HG03565 (cell line): ENCODE data around the gene TCEANC.
A peak's percentile ranks its signal among the peaks of the same experiment; 100 is the strongest.
"Not testable (repeated sequence)": the region's sequence is repeated elsewhere in the genome, so short reads cannot be mapped to it uniquely, and the experiment has no call there.

Experiments used
- ATAC-seq: cut with Tn5 transposase; IDR thresholded peaks from one replicate; pipeline ENCODE4 v1.9.1; 2021; ENCODE audit warnings: mild to moderate bottlenecking, moderate library complexity; ENCODE audit not compliant: unreplicated experiment

The TCEANC gene, protein sequence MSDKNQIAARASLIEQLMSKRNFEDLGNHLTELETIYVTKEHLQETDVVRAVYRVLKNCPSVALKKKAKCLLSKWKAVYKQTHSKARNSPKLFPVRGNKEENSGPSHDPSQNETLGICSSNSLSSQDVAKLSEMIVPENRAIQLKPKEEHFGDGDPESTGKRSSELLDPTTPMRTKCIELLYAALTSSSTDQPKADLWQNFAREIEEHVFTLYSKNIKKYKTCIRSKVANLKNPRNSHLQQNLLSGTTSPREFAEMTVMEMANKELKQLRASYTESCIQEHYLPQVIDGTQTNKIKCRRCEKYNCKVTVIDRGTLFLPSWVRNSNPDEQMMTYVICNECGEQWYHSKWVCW

DNA sequence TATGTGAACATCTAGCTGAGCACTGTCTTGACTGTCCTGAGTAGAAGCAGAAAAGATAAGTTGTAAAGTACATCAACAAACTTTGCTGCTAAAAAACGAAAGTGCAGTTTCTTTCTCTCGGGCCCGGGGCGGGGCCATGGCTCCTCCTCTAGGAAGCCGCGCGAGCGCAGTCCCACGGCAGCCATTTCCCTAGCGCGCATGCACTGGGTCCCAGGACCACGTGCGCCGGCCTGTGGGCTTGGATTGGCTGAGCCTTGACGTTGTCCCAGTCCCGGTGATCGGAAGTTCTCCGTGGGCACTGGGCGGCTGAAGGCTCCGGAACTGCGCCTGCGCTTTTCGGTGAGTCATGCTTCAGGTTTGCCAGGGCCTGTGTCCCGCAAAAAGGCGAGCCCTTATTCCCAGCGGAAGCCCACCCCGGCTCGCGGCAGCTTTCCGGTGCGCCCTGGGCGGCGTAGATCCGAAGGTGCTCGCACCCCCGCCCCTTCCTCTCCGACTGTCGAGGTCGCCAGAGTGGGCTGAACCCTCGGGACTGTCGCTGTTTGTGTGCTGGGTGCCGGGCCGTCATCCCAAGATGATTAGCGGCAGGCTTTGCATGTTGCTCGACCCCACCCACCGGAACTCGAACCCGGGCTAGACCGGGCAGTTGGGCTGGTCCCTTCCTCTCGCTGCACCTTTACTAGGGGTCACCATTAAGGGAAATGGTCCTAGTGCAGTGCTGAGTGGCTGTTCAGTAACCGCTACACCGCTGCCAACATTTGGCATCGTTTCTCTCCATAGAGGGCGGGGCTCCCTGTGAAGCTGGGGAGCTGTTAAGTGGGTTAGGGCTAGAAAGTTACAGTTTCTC, at the start of gene TCEANC:
Gene TCEANC, plus strand, starts transcription at position 292 of the 844 bp plus-strand sequence. CDS start 9,368 bp downstream, outside the sequence.
- ATAC-seq, result peak; percentile 91

DNA sequence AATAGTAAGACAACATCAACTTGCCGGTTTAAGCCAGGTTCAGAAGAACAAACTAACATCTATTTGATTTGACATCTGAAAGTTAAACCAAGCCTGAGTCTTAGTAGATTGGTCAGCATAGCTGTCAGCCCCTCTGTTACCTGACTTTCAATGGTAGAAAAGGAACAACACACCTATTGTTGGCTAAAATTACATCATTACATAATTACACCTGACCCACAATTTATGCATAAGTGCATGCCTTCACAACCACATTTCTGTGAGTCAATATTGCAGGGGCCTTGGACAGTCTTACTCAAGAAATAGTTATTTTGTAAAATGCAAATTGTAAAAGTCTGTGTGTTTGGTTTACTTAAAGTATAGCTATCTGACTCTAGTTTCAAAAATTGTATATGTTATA, 47.3 kb upstream of the TCEANC start:
- no peak for ATAC-seq

DNA sequence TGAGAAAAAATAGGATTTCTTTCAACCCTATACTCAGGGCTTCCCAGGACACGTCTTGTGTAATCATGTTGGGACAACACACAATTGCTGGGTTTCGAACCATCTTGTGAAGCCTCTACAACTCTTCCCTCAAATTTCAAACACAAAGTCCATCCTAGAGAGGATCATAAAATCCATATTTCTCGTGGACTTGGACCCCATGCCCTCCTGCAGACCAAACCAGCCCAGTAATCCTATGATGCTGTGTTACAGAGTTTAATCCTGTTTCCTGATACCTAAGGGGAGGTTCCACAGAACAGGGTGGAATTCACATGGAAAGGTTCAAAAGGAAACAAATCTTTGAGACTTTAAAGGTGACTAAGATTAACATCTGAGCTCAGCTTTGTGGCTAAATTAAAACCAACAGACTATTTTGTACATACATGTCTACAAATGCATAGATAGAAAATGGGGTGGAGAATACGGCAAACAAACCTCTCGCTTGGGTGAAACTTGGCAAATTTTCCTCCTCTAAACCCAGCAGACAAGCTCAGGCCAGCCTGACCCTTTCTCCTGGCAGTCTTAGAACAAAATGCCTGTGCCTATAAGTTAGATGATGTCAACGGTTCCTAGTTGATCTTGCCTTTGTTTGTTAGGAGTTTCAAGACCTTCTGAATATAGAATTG, 45.5 kb upstream of the TCEANC start:
- ATAC-seq, result no peak

DNA sequence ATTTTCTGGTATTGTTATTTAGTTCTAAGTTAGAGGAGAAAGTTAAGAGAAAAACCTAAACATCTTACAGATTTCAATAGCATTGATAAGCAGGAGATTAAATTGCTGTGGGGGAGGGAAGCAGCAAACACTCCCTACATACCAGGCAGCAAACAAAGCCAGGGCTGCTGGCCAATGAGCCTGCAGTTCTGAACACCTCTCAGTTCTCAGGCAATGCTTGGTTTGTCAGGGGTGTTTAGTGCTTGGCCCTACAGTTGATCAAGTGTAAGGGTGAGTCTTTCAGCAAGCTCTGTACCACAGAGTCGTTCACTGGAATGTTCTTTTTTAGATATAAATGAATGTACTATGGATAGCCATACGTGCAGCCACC, 45.0 kb upstream of the TCEANC start:
- no peak for ATAC-seq

DNA sequence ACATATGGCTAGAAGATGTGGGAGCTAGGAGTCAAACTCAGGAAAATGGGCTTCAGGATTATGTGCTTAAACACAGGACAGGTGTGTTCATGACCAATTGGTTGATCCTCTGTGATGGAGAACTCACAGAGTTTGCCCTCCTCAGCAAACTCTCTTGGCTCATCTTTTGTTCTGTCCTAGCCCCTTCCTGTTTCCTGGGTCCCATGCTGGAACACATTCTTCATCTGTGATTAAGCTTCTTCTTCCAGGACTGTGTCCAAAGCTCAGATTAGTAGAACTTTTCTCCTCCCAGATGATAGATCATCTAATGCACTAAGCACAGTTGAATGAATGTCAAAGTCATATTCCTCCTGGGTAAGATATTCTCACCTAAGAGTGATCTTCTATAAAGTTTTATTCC, 38.8 kb upstream of the TCEANC start:
- ATAC-seq, result no peak

DNA sequence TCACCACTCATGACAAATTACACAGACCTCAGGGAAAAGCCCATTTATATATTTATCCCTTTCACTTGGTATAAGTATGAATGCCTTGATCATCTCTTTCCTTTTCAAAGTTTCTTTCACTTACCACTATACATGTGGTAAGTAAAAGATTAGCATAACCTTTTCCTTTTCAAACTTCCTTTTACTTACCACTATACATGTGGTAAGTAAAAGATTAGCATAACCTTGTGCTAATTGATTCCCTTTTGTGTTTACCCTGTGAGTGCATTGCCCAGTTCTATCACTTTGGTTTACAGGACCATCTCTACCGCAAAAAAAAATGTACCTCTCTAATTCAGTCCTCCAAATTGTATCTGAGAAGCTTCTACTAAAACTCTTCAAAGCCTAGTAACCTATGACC, 32.7 kb upstream of the TCEANC start:
- no peak for ATAC-seq

DNA sequence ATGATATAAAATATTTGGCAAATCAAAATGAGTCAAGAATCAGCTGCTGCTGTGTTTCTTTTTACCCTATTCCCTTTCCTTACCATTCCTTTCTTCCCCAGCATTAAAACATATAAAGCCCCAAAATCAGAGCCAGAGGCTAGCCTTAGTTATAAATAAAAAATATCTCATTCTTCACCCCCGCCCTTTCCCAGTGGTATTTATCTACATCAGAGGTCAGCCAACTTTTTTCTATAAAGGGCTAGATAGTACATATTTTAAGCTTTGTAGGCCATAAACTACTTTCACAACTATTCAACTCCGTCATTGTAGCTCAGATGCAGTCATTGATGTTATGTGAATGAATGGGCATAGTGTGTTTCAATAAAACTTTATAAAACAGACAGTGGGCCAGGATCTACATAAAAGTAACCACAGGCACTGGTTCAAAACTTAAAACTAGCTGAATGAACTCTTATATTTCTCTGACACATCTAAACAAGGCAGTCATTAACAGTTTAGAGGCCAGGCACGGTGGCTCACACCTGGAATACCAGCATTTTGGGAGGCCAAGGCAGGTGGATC, 30.5 kb upstream of the TCEANC start:
- ATAC-seq, result no peak

DNA sequence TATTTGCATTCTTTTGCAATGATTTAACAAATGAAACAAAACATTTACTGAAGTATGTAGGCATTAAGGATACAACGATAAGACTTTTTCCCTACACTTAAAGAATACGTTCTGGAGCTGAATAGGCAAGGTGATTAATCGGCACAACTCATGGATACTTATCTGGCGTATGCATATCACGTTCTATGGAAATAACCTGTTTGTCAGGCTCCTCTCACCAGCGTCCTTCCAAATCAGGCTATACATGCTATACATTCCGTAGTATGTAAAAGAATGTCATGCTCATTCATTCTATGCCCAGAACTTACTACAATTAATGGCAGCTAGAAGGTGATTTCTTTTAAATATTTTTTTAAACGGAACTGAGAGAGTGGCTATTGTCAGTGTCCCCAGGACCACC, 25.6 kb upstream of the TCEANC start:
- ATAC-seq, result no peak

DNA sequence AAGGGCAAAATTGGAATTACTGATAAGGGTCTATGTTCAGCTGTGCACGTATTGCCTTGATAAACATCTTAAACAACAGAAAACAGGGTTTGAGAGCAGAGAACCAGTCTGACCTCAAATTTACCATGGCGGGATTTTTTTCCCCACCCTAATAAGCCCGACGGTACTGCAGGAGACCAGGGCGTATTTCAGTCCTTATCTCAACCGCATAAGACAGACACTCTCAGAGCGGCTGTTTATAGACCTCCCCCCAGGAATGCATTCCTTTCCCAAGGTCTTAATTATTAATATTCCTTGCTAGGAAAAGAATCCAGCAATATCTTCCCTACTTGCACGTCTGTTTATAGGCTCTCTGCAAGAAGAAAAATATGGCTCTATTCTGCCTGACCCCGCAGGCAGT, 15.7 kb upstream of the TCEANC start:
- not testable (repeated sequence) for ATAC-seq

DNA sequence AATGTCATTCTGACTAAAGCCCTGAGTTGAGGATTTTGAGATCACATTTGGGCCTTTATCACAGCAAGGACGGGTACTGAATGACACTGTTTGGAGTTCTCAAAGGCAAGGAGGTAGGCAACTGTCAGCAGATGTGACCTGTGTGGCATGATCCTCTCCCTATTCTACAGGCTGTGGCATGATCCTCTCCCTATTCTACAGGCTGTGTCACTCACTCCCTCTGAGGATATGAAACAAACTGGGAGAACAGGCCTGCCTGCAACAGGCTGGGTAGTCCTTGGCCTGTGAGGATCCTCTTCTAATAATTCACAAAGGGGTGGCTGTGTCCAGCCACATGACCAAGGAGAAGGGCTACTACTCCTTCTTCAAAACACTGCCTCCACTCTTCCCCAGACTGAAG, 14.9 kb upstream of the TCEANC start:
- ATAC-seq, result no peak

DNA sequence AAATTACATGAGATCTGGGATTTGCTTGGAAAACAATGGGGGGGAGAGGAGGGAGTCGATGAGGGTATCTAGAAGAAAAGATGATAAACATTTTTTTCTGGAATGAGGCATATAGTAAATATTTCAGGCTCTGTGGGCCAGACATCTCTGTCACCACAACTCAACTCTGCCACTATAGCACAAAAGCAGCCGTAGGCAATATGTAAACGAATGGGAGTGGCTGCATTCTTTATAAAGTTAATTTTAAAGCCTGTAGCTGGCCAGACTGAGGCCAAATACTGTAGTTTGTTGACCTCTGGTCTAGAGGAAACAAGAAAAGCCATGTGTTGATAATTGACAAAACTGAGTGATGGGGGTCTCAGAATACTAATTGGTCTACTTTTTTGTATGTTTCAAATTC, 14.1 kb upstream of the TCEANC start:
- ATAC-seq, result no peak

DNA sequence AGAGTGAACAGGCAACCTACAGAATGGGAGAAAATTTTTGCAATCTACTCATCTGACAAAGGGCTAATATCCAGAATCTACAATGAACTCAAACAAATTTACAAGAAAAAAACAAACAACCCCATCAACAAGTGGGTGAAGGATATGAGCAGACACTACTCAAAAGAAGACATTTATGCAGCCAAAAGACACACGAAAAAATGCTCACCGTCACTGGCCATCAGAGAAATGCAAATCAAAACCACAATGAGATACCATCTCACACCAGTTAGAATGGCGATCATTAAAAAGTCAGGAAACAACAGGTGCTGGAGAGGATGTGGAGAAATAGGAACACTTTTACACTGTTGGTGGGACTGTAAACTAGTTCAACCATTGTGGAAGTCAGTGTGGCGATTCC, 11.3 kb upstream of the TCEANC start:
- ATAC-seq, result not testable (repeated sequence)

DNA sequence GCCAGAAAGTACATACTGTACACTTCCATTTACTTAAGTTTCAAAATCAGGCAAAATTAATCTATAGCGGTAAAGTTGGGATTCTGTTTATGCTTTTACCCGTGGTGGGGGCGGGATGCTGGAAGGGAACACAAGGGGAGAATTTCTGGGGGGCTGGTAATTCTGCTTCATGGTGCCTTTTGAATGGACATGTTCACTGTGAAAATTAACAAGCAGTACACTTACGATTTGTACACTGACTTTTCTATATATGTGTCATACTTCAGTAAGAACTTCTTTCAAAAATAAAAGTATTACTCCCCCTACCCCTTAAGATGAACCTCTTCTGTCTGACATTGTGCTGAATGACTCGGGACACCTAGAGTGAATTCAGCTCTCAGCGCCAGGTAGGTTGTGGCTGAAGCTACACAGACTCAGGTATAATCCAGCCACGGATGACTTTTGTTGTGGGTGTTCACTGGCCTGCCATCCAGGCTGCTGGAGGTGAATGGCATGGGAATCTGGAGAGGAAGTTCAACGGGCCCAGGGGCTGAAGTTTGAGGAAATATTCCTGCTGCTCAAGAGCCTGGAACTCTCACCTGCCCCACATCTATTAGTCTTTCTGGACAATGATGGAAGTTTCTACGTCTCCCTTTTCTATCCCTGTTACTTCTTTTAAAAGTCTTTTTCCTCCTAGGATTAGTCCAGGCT, 7.3 kb upstream of the TCEANC start:
- no peak for ATAC-seq

DNA sequence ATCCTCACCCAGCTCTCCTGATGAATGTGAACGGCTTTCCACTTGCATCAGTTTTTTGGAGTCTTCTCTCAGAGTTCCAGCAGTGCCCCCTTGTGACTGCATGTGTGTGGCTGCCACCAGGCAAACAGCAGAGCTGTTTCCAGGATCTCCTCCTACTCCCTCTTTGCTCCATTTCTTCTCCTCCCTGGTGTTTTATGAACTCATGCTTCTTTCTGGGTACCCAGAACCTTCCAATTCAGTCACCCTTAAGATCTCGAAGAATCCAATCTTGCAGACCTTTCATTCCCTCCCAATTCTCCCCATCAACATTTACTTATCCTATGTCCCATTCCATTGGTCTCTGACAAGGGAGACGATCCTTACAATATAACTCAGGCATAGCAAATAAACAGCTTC, 6.8 kb upstream of the TCEANC start:
- ATAC-seq, result no peak

DNA sequence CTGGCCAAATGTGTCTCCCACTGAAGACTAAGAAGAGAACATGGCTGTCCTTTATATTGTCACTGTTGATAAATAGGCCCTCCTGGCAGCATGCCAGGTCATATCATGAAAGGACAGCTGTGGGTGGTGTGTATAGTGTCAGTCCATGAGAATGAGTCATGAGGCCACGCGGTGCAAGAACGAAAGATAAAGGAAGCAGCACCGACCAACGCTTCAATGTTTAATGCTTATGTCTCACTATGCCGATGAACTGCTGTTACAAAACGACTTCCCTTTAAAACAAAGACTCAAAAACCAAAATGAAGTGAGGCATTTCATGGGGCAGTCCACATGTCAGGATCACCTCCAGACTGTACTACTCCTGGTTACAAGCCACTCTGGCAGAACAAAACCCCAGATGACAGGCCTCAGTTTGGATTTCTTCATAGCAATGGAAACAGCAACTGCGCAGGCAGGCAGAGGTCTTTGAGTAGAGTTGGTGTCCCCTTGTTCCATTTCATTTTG, 5.2 kb upstream of the TCEANC start:
- no peak for ATAC-seq

DNA sequence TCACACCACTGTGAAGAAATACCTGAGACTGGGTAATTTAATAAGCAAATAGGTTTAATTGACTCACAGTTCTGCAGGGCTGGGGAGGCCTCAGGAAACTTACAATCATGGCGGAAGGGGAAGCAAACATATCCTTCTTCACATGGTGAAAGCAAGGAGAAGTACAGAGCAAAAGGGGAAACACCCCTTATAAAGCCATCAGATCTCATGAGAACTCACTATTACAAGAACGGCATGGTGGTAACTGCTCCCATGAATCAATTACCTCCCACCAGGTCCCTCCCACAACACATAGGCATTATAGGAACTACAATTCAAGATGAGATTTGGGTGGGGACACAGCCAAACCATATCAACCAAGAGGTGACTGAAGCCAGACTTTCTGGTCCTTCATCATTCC, 4.6 kb upstream of the TCEANC start:
- not testable (repeated sequence) for ATAC-seq

DNA sequence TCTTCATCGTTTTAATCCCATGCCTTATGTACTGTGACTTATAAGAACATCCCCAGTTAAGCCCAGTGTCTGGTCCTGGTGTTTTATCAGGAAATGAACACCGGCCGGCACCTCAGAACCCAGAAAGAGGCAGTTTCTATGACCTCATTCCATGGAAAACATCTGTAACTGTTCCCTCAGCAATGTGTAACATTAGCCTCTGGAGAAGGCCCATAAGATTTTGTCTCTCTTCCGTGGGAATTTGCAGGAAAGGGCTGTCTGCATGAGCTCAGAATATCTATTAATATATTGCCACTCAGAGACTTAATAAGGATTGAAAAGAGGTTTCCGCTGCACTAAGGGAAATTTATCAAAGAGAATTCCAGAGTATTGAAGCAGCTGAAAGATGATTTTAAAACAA, 3.1 kb upstream of the TCEANC start:
- ATAC-seq, result no peak

DNA sequence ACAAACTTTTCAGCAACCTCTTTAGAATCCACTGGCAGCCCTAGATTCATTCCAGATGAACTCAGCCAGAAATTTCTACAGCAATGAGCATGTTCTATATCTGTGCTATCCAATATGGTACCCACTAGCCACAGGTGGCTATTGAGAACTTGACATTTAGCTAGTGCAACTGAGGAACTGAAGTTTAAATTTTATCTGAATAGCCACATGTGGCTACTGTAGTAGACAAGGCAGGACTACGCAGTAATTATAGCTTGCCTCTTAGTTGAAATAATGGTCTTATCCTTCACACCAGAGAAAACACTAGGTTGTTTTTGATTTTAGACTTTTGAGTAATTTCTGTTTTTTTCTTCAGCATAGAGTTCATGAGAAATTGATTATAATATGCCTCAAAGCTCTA, 2.6 kb upstream of the TCEANC start:
- ATAC-seq, result no peak

DNA sequence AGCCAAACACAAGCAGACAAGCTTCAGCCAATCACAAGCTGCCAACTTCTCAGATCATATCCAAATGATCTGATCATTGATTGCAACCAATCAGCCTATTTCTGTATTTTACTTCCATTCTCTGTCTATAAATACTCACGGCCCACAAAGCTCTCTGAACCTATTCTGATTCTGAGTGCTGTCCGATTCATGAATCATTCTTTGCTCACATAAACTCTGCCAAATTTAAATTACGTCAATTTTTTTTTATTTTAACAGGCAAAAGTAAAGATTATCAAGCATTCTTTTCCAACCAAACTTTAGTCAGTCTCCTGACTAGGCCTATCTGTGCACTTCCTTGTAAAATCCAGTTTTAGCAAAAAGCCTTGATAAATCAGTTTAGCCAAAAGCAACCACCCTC, 1.8 kb upstream of the TCEANC start:
- no peak for ATAC-seq

DNA sequence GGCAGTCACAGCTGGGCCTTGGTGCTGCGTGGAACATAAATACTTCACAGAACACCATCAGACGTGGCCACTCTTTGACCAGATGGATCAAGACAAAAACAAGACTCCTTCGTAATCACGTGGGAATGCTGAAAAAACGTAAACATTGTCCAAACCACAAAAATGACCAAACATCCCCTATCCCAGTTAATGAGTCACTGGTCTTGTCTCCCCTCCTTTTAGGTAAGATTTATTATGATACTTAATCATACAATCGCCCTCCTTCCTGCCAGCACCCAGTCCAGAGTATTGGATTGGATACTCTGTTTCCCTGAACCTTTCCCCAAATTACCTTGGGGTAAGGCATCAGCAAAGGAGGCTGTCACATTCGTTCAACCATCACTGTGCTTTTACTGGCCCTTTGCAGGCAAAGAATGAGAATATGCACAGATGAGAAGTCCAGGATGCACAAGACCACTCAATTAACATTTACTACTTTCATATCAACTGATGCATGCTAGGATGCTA, 601 bp upstream of the TCEANC start:
- no peak for ATAC-seq
